ENCODE measurements around the gene SCRN1.

Gene SCRN1
- long read RNA-seq, partial matches to known transcripts, result 0 of 2 reads
- long read RNA-seq, other reads (novel, unspliced or antisense), result 2 of 2 reads

GRCh38 chr7:29989257-29989995 lies at the start of gene SCRN1:
SCRN1 (minus strand) TSS chr7:29989801; CDS start chr7:29969067, 20,734 bp downstream.
- peaks cover 17% of the 10 kb centered on the region for H3K27me3 ChIP-seq (ENCODE audit: insufficient read depth, poor library complexity, severe bottlenecking)
- H3K27ac ChIP-seq (replicated peaks), result no peak within 1 kb of the TSS
- peak in 1 of 2 experiments; percentile 4 for DNase-seq (ENCODE audit: low read depth in 1 of 2, low spot score in 1 of 2)
- TF ChIP-seq SPI1 (IDR thresholded peaks at IDR 0.05; ENCODE audit: borderline replicate concordance, low read depth), result no peak
- peak; percentile 17 for TF ChIP-seq REST (IDR thresholded peaks at IDR 0.05; ENCODE audit: insufficient replicate concordance, low read depth)
- no peak for TF ChIP-seq POLR2AphosphoS5 (IDR thresholded peaks at IDR 0.05; ENCODE audit: low read depth)
- no peak for TF ChIP-seq GABPA (IDR thresholded peaks at IDR 0.05; ENCODE audit: low read depth)
- no peak for TF ChIP-seq CTCF (IDR thresholded peaks at IDR 0.05; ENCODE audit: insufficient read depth, low read length)
- H3K4me3 ChIP-seq (replicated peaks; ENCODE audit: insufficient read depth, low read length), result peak within 1 kb of the TSS; percentile 73

GRCh38 chr7:30038196-30038980 lies 48.8 kb upstream of the SCRN1 start:
- Histone ChIP-seq H3K27ac (replicated peaks) (no peak overlapping the region), H3K27me3 (ENCODE audit: insufficient read depth, poor library complexity, severe bottlenecking) (no peaks in the 10 kb centered on the region), H3K4me3 (replicated peaks; ENCODE audit: insufficient read depth, low read length) (no peak overlapping the region)
- no peak for DNase-seq (ENCODE audit: low read depth in 1 of 2, low spot score in 1 of 2)
- TF ChIP-seq POLR2AphosphoS5 (IDR thresholded peaks at IDR 0.05; ENCODE audit: low read depth), result no peak

GRCh38 chr7:30036220-30036619 lies 46.6 kb upstream of the SCRN1 start:
- DNase-seq (ENCODE audit: low read depth in 1 of 2, low spot score in 1 of 2), result no peak
- TF ChIP-seq GABPA (IDR thresholded peaks at IDR 0.05; ENCODE audit: low read depth) (no peak), POLR2AphosphoS5 (IDR thresholded peaks at IDR 0.05; ENCODE audit: low read depth) (no peak), CTCF (IDR thresholded peaks at IDR 0.05; ENCODE audit: insufficient read depth, low read length) (no peak)
- Histone ChIP-seq H3K27me3 (ENCODE audit: insufficient read depth, poor library complexity, severe bottlenecking) (no peaks in the 10 kb centered on the region), H3K4me3 (replicated peaks; ENCODE audit: insufficient read depth, low read length) (no peak overlapping the region), H3K27ac (replicated peaks) (no peak overlapping the region)

GRCh38 chr7:30034501-30034900 lies 44.9 kb upstream of the SCRN1 start:
- Histone ChIP-seq H3K27me3 (ENCODE audit: insufficient read depth, poor library complexity, severe bottlenecking) (no peaks in the 10 kb centered on the region), H3K27ac (replicated peaks) (no peak overlapping the region), H3K4me3 (replicated peaks; ENCODE audit: insufficient read depth, low read length) (no peak overlapping the region)
- DNase-seq (ENCODE audit: low read depth in 1 of 2, low spot score in 1 of 2), result no peak
- TF ChIP-seq GABPA (IDR thresholded peaks at IDR 0.05; ENCODE audit: low read depth) (no peak), SPI1 (IDR thresholded peaks at IDR 0.05; ENCODE audit: borderline replicate concordance, low read depth) (no peak), CTCF (IDR thresholded peaks at IDR 0.05; ENCODE audit: insufficient read depth, low read length) (no peak), REST (IDR thresholded peaks at IDR 0.05; ENCODE audit: insufficient replicate concordance, low read depth) (no peak), POLR2AphosphoS5 (IDR thresholded peaks at IDR 0.05; ENCODE audit: low read depth) (no peak)
